A549 (cell line): Measurements from ENCODE around the gene LIN9. TPM values are rescaled to one million over a fixed set of nuclear protein-coding genes. Genes with fewer than 3 reads are reported as not detected.

Experiments
- ATAC-seq, 2 experiments: fragments of 200-7000 bp in 1 of 2; fragments of >200 bp in 1 of 2; cut with Nextera tagmentation in 1 of 2; cut with Tn5 transposase in 1 of 2; 3 replicates each; pipeline versions ENCODE4 v1.8.0 to v1.9.1; 2018 to 2020; ENCODE audit warnings: mild to moderate bottlenecking in 1 of 2, moderate library complexity in 1 of 2
- CTCF ChIA-PET: fragments of 300-600 bp; sonication (Branson Sonifier 250); formaldehyde crosslinking; extraction: SDS; loops from one replicate; lab custom pipeline; 2021; ENCODE audit warnings: antibody characterized with exemption, inconsistent platforms; lab: Yijun Ruan, JAX
- POLR2A ChIA-PET: fragments of 350-600 bp; formaldehyde crosslinking; extraction: SDS; loops from one replicate; lab custom pipeline; 2021; ENCODE audit warnings: antibody characterized with exemption, inconsistent platforms; lab: Yijun Ruan, JAX
- DNase-seq, 2 experiments: peaks; one replicate each; pipeline versions ENCODE4 v3.0.0 to v3.0.0-alpha.2; 2011 to 2016; ENCODE audit warnings: low read depth in 1 of 2, low spot score in 1 of 2
- FAIRE-seq: peaks from 2 replicates; lab custom pipeline; 2011; peaks lifted over from hg19 to GRCh38; lab: Jason Lieb, UNC
- H3K27ac ChIP-seq, 2 experiments: fragments of >200 bp; sonication (Bioruptor Twin); formaldehyde crosslinking; 3 replicates each; pipeline ENCODE4 v1.5.1; 2016 to 2017
- H3K4me1 ChIP-seq: fragments of >200 bp; sonication (Bioruptor Twin); formaldehyde crosslinking; 3 replicates; pipeline ENCODE4 v1.6.1; 2016
- H3K4me2 ChIP-seq: fragments of >200 bp; sonication (Bioruptor Twin); formaldehyde crosslinking; 3 replicates; pipeline ENCODE4 v1.6.1; 2016
- H3K4me3 ChIP-seq: fragments of >200 bp; sonication (Bioruptor Twin); formaldehyde crosslinking; 3 replicates; pipeline ENCODE4 v1.5.1; 2016
- H3K9me3 ChIP-seq: fragments of >200 bp; sonication (Bioruptor Twin); formaldehyde crosslinking; 3 replicates; pipeline ENCODE4 v1.6.1; 2016
- BHLHE40 ChIP-seq: IDR thresholded peaks from 2 replicates; pipeline ENCODE4 v1.6.1; 2012; ENCODE audit warnings: low read depth, low read length, inconsistent platforms
- CBX2 ChIP-seq: fragments of 200-600 bp; sonication (generic); IDR thresholded peaks from 2 replicates; pipeline ENCODE4 v1.6.1; 2016; ENCODE audit warnings: low read depth, mild to moderate bottlenecking, borderline replicate concordance
- CHD2 ChIP-seq: fragments of 150-350 bp; IDR thresholded peaks from 2 replicates; pipeline ENCODE4 v1.6.1; 2014; ENCODE audit warnings: low read length; ENCODE audit not compliant: partially characterized antibody
- EHMT2 ChIP-seq: fragments of 200-600 bp; sonication (generic); IDR thresholded peaks from 2 replicates; pipeline ENCODE4 v1.6.1; 2016; ENCODE audit warnings: antibody characterized with exemption, low read depth, mild to moderate bottlenecking, moderate library complexity
- EP300 ChIP-seq, 2 experiments: fragments of >200 bp; sonication (Bioruptor Twin); formaldehyde crosslinking; IDR thresholded peaks; 2 replicates in 1 of 2; 3 replicates in 1 of 2; pipeline ENCODE4 v1.6.1; 2016 to 2017
- FOSB ChIP-seq: fragments of 250-450 bp; sonication (Bioruptor Pico); IDR thresholded peaks from 2 replicates; pipeline ENCODE4 v1.5.0; 2020; ENCODE audit warnings: mild to moderate bottlenecking, moderate library complexity
- GATA3 ChIP-seq: IDR thresholded peaks from 2 replicates; pipeline ENCODE4 v1.6.1; 2012; ENCODE audit warnings: borderline replicate concordance
- HEYL ChIP-seq: fragments of 250-450 bp; sonication (Bioruptor Pico); IDR thresholded peaks from 2 replicates; pipeline ENCODE4 v1.8.0; 2021; ENCODE audit warnings: mild to moderate bottlenecking, moderate library complexity
- HOXA7 ChIP-seq: fragments of 250-450 bp; sonication (Bioruptor Pico); IDR thresholded peaks from 2 replicates; pipeline ENCODE4 v1.5.0; 2020; ENCODE audit warnings: mild to moderate bottlenecking, moderate library complexity
- HOXB5 ChIP-seq: fragments of 250-450 bp; sonication (Bioruptor Pico); IDR thresholded peaks from 2 replicates; pipeline ENCODE4 v1.5.0; 2020; ENCODE audit warnings: mild to moderate bottlenecking, moderate library complexity
- JUNB ChIP-seq: fragments of >200 bp; sonication (Bioruptor Twin); formaldehyde crosslinking; IDR thresholded peaks from 2 replicates; pipeline ENCODE4 v1.6.1; 2016
- KDM5A ChIP-seq: fragments of 200-600 bp; sonication (generic); IDR thresholded peaks from 2 replicates; pipeline ENCODE4 v1.6.1; 2016; ENCODE audit warnings: antibody characterized with exemption, mild to moderate bottlenecking
- MAFK ChIP-seq: fragments of 450-650 bp; IDR thresholded peaks from 2 replicates; pipeline ENCODE4 v1.6.1; 2014; ENCODE audit not compliant: partially characterized antibody
- MAZ ChIP-seq: fragments of 150-350 bp; IDR thresholded peaks from 2 replicates; pipeline ENCODE4 v1.6.1; 2014; ENCODE audit warnings: antibody characterized with exemption, low read depth, low read length, borderline replicate concordance
- NFE2L2 ChIP-seq: fragments of 150-350 bp; conservative IDR thresholded peaks from 2 replicates; pipeline ENCODE4 v1.6.1; 2014; ENCODE audit warnings: low read length
- NR3C1 ChIP-seq: fragments of >200 bp; sonication (Bioruptor Twin); formaldehyde crosslinking; IDR thresholded peaks from 3 replicates; pipeline ENCODE4 v1.6.1; 2017
- PHF8 ChIP-seq: fragments of 200-600 bp; sonication (generic); IDR thresholded peaks from 2 replicates; pipeline ENCODE4 v1.6.1; 2016; ENCODE audit warnings: low read depth, mild to moderate bottlenecking, antibody characterized with exemption, moderate library complexity, borderline replicate concordance
- POLR2AphosphoS2 ChIP-seq: conservative IDR thresholded peaks from 2 replicates; pipeline ENCODE4 v1.6.1; 2012; ENCODE audit warnings: low read length, improper control_type of control experiment, inconsistent platforms
- RAD21 ChIP-seq, 2 experiments: fragments of >200 bp in 1 of 2; sonication (Bioruptor Twin) in 1 of 2; formaldehyde crosslinking in 1 of 2; IDR thresholded peaks in 1 of 2; conservative IDR thresholded peaks in 1 of 2; 2 replicates in 1 of 2; 3 replicates in 1 of 2; pipeline ENCODE4 v1.6.1; 2012 to 2018; ENCODE audit warnings: inconsistent platforms in 1 of 2
- RARB ChIP-seq: fragments of 250-450 bp; sonication (Bioruptor Pico); IDR thresholded peaks from 2 replicates; pipeline ENCODE4 v1.8.0; 2021; ENCODE audit warnings: mild to moderate bottlenecking, moderate library complexity
- RFX5 ChIP-seq: fragments of 450-650 bp; IDR thresholded peaks from 2 replicates; pipeline ENCODE4 v1.7.1; 2014; ENCODE audit warnings: antibody characterized with exemption, mild to moderate bottlenecking, moderate library complexity
- SMC3 ChIP-seq: fragments of >200 bp; sonication (Bioruptor Twin); formaldehyde crosslinking; IDR thresholded peaks from 3 replicates; pipeline ENCODE4 v1.6.1; 2018; ENCODE audit warnings: inconsistent platforms
- SREBF2 ChIP-seq: fragments of 450-650 bp; IDR thresholded peaks from 2 replicates; pipeline ENCODE4 v1.6.1; 2014; ENCODE audit warnings: mild to moderate bottlenecking, moderate library complexity
- WGBS: methylation state at CpG from one replicate; pipeline ENCODE4 v1.1.6; 2017; ENCODE audit errors: missing lambda C conversion rate; 5-methylcytosine and 5-hydroxymethylcytosine counted together
- polyA plus RNA-seq, 4 experiments: library from polyadenylated mRNA; depleted of rRNA in 3 of 4; stranded (reverse); fragments of >200 nt; fragmentation: RNase III in 1 of 4; extraction: RNeasy Plus Mini Kit Qiagen cat#74134 plus additional on column Dnase treatment in 1 of 4; gene quantifications; 2 replicates in 3 of 4; 3 replicates in 1 of 4; pipeline ENCODE4 v1.2.3, GENCODE V29; 2011 to 2017
- TF ChIP-seq, protein P1 (sequence below): fragments of 450-650 bp; IDR thresholded peaks from 2 replicates; pipeline ENCODE4 v1.6.1; 2014; ENCODE audit warnings: antibody characterized with exemption
- TF ChIP-seq, protein P2 (sequence below): fragments of 150-350 bp; IDR thresholded peaks from 2 replicates; pipeline ENCODE4 v1.6.1; 2014; ENCODE audit warnings: low read depth, mild to moderate bottlenecking, low read length
- TF ChIP-seq, protein P3 (sequence below): IDR thresholded peaks from 2 replicates; pipeline ENCODE4 v1.6.1; 2012
- TF ChIP-seq, protein P4 (sequence below): IDR thresholded peaks from 2 replicates; pipeline ENCODE4 v1.6.1; 2012

Gene LIN9
- polyA plus RNA-seq, 2 of the 4 experiments (the other 2 are of a cell fraction) = 8.3 to 14.7 TPM

DNA sequence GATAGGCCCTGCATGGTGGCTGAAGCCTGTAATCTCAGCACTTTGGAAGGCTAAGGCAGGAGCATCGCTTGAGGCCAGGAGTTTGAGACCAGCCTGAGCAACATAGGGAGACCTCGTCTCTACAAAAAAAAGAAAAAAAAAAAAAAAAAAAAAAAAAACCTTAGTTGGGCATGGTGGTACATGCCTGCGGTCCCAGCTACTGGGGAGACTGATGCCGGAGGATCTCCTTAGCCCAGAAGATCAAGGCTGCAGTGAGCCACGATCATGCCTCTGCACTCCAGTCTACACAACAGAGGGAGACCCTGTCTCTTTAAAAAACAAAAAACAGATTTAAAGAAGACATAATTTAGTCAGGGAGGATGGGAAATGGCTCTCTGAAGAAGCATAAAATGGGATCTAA is 3.8 kb downstream of the LIN9 start (continued):
- TF ChIP-seq NFE2L2 = no peak
- TF ChIP-seq CBX2 = no peak
- TF ChIP-seq POLR2AphosphoS2 = no peak
- TF ChIP-seq, protein P1, sequence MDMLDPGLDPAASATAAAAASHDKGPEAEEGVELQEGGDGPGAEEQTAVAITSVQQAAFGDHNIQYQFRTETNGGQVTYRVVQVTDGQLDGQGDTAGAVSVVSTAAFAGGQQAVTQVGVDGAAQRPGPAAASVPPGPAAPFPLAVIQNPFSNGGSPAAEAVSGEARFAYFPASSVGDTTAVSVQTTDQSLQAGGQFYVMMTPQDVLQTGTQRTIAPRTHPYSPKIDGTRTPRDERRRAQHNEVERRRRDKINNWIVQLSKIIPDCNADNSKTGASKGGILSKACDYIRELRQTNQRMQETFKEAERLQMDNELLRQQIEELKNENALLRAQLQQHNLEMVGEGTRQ = no peak
- TF ChIP-seq RFX5 = no peak

DNA sequence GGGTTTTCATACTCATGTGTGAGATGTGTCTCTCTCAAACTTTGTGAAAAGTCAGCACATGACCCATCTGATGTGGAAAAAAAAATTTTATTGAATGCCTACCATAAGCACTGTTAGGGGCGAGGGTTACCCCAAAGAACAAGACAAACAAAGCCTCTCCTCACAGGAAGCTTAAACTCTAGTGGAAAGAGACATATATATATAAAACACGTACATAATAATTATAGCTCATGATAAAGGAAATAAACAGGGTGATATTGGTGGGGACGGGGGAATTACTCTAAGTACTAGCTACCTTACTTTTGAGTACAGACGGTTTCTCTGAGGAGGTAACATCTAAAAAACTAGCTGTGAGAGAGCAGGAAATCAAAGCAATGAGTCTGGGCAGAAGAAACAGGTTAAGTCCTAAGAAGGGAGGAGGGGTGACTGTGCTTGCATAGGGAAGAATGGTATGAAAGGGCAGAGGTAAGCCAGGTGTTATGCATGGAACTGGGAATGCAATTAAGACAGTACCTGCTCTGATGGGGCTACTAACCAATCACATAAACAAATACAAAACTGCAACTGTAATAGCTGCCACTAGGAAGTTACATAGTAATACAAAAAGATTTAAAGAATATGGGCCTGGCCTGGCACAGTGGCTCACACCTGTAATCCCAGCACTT is 4.5 kb downstream of the LIN9 start:
- FAIRE-seq (no peak), DNase-seq (no peak), ATAC-seq (no peak)
- TF ChIP-seq, protein P2, sequence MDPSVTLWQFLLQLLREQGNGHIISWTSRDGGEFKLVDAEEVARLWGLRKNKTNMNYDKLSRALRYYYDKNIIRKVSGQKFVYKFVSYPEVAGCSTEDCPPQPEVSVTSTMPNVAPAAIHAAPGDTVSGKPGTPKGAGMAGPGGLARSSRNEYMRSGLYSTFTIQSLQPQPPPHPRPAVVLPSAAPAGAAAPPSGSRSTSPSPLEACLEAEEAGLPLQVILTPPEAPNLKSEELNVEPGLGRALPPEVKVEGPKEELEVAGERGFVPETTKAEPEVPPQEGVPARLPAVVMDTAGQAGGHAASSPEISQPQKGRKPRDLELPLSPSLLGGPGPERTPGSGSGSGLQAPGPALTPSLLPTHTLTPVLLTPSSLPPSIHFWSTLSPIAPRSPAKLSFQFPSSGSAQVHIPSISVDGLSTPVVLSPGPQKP = no peak
- WGBS = 93% methylated on average over 4 of the region's 4 CpGs
- no peak overlapping the region for H3K4me3 ChIP-seq
- H3K9me3 ChIP-seq = no peaks in the 10 kb centered on the region
- no peak overlapping the region for H3K27ac ChIP-seq
- ChIA-PET POLR2A (no interaction called here), CTCF (interaction anchor here (0.6 to 1.7 kb wide), 2 partner anchors 156 to 240 kb away, joined by 4 to 6 read pairs; no protein-coding TSS in a partner anchor)
- H3K4me1 ChIP-seq = peaks cover 8% of the 10 kb centered on the region
- no peak overlapping the region for H3K4me2 ChIP-seq

DNA sequence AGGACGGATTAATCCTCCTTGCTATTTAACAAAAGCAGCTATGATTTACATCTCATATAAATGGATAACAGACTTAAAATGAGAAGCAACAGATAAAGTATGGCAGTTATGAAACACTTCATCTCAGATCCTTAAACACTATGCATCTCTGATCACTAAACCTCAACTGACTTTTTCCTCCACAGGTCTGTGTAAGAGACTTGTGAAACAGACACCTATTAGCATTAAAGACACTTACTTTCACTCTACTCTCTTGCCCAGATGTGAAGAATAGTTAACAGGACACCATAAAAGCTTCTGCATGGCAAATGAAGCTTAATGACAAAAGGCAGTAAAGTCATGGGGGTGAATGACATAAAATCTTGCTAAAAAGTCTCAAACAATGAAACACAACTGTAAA is 6.2 kb downstream of the LIN9 start:
- no peak for FAIRE-seq
- TF ChIP-seq RAD21 (conservative IDR thresholded peaks at IDR 0.05 in 1 of 2, IDR thresholded peaks at IDR 0.05 in 1 of 2) (no peak), HEYL (CRISPR knock-in tag) (no peak), KDM5A (no peak)
- TF ChIP-seq, protein P2 = no peak
- Histone ChIP-seq H3K4me3 (no peak overlapping the region), H3K27ac (no peak overlapping the region), H3K4me2 (no peak overlapping the region), H3K4me1 (peaks cover 3% of the 10 kb centered on the region), H3K9me3 (no peaks in the 10 kb centered on the region)
- WGBS = 88% methylated on average over 1 of the region's 1 CpG
- no peak for ATAC-seq
- DNase-seq = no peak
- ChIA-PET POLR2A (no interaction called here), CTCF (interaction anchor here (0.8 to 1.7 kb wide), 2 partner anchors 9 to 31 kb away, joined by 3 to 8 read pairs; no protein-coding TSS in a partner anchor)

DNA sequence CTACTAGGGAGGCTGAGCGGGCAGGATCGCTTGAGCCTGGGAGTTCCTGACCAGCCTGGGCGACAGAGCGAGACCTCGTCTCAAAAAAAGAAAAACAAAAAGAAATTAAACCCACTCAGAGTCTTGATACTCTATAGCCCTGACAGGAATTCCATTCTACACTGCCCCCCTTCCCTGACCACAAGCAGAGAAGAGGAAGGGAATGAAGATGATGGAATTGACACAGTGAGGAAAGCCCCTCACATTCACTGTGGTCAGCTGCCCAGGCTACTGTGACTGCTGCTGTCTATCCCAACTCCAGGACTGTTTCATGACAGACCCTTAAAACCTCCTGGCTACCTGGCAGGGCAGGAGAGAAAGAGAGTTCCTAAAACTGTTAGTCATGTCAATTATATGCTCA is 12.1 kb downstream of the LIN9 start:
- ChIA-PET POLR2A (no interaction called here), CTCF (no interaction called here)
- 94% methylated on average over 5 of the region's 5 CpGs for WGBS
- no peak overlapping the region for H3K4me3 ChIP-seq
- DNase-seq (no peak), FAIRE-seq (no peak), ATAC-seq (no peak)
- peaks cover 8% of the 10 kb centered on the region; the same call in 2 of the 3 replicates for H3K4me1 ChIP-seq
- H3K4me2 ChIP-seq = no peak overlapping the region
- no peaks in the 10 kb centered on the region for H3K9me3 ChIP-seq
- TF ChIP-seq HOXA7 (CRISPR knock-in tag) = no peak
- no peak for TF ChIP-seq RARB
- no peak for TF ChIP-seq FOSB
- no peak for TF ChIP-seq MAZ
- TF ChIP-seq KDM5A = no peak
- no peak for TF ChIP-seq SREBF2
- TF ChIP-seq PHF8 = no peak
- no peak for TF ChIP-seq EP300 (IDR thresholded peaks at IDR 0.05)
- TF ChIP-seq, protein P3, sequence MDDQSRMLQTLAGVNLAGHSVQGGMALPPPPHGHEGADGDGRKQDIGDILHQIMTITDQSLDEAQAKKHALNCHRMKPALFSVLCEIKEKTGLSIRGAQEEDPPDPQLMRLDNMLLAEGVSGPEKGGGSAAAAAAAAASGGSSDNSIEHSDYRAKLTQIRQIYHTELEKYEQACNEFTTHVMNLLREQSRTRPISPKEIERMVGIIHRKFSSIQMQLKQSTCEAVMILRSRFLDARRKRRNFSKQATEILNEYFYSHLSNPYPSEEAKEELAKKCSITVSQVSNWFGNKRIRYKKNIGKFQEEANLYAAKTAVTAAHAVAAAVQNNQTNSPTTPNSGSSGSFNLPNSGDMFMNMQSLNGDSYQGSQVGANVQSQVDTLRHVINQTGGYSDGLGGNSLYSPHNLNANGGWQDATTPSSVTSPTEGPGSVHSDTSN = no peak
- no peak for TF ChIP-seq HOXB5 (CRISPR knock-in tag)
- TF ChIP-seq GATA3 = no peak
- no peak for TF ChIP-seq CBX2
- TF ChIP-seq NR3C1 = no peak
- no peak for TF ChIP-seq MAFK
- TF ChIP-seq EHMT2 = no peak
- no peak for TF ChIP-seq CHD2
- no peak for TF ChIP-seq SMC3
- no peak for TF ChIP-seq BHLHE40
- TF ChIP-seq, protein P4, sequence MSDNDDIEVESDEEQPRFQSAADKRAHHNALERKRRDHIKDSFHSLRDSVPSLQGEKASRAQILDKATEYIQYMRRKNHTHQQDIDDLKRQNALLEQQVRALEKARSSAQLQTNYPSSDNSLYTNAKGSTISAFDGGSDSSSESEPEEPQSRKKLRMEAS = no peak
- TF ChIP-seq JUNB = no peak
- no peak overlapping the region for H3K27ac ChIP-seq
